GM13976 (cell line): ENCODE measurements around the gene RAB7A.

ENCODE experiments used
- DNase-seq: peaks from one replicate; pipeline ENCODE4 v3.0.0; 2012; ENCODE audit warnings: low spot score
- in situ Hi-C: fragments of 300-500 bp; cut with MboI; formaldehyde crosslinking; loops from one replicate; pipeline ENCODE4 v1.12.0; 2022; ENCODE audit warnings: low sequenced_read_pairs, mixed read lengths, inconsistent platforms; ENCODE audit not compliant: unreplicated experiment
- TF ChIP-seq, protein P1 (sequence below): IDR thresholded peaks from 2 replicates; pipeline ENCODE4 v1.5.1; 2012; ENCODE audit warnings: borderline replicate concordance, mild to moderate bottlenecking; ENCODE audit not compliant: insufficient read depth; ENCODE audit errors: extremely low read depth, missing control alignments, control extremely low read depth

The RAB7A gene

DNA sequence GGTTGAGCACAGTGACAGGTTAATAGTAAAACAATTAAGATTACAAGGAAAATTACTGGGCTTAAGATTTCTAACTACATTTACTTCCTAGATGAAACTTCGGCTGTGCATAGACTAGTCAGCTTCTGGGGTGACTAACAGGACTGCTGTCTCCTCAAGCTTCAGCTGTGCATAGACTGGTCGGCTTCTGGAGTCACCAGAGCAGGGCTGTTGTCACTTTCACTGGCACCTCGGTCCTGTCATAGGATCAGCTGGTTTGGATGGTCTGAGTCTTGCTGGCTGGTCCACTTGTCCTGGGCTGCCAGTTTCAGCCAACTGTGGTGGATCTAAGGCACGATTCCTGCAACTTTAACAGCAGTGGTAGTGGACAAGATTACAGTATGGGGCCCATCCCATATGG, 129.6 kb downstream of the RAB7A start:
- TF ChIP-seq, protein P1, sequence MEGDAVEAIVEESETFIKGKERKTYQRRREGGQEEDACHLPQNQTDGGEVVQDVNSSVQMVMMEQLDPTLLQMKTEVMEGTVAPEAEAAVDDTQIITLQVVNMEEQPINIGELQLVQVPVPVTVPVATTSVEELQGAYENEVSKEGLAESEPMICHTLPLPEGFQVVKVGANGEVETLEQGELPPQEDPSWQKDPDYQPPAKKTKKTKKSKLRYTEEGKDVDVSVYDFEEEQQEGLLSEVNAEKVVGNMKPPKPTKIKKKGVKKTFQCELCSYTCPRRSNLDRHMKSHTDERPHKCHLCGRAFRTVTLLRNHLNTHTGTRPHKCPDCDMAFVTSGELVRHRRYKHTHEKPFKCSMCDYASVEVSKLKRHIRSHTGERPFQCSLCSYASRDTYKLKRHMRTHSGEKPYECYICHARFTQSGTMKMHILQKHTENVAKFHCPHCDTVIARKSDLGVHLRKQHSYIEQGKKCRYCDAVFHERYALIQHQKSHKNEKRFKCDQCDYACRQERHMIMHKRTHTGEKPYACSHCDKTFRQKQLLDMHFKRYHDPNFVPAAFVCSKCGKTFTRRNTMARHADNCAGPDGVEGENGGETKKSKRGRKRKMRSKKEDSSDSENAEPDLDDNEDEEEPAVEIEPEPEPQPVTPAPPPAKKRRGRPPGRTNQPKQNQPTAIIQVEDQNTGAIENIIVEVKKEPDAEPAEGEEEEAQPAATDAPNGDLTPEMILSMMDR = no peak
- DNase-seq = no peak
- in situ Hi-C loops = no loop called here

DNA sequence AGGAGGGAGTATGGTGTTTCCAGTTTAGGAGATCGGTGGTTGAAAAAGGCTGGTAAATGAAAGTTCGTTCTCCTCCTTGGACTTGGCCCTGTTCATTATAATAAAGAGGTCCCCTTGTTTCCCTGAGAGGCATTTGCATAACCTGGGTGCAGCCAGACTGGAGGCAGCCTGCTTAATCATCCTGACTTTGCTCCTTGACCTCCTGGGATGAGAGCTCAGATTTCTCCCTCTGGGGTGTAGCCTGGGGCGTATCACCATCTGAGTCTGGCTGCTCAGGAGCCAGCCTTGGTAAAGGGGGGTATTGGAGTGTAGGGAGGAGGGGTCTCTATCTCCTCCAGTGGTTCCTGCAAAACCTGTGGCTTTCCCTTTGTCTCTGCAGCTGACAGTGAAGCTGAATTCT, 132.2 kb downstream of the RAB7A start:
- no peak for DNase-seq
- in situ Hi-C loops = no loop called here
- TF ChIP-seq, protein P1 = no peak

DNA sequence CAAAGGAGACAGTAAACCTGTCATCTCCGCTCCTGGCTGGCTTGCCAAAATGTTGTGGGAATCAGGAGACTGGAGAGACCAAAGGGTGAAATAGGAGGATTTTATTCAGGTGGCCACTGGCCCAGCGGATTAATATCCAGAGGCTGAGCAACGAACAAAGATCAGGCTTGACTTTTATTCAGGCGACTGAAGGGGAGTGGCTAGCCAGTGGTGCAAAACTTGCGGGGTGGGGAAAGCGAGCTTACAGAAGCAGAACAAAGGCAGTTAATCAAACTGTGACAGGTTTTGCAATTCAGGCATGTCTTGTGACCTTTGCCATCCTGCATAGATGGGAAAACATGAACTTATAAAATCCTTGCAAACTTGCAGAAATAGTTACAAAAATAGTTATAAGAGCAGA, 133.6 kb downstream of the RAB7A start:
- TF ChIP-seq, protein P1 = no peak
- in situ Hi-C loops = no loop called here
- no peak for DNase-seq

DNA sequence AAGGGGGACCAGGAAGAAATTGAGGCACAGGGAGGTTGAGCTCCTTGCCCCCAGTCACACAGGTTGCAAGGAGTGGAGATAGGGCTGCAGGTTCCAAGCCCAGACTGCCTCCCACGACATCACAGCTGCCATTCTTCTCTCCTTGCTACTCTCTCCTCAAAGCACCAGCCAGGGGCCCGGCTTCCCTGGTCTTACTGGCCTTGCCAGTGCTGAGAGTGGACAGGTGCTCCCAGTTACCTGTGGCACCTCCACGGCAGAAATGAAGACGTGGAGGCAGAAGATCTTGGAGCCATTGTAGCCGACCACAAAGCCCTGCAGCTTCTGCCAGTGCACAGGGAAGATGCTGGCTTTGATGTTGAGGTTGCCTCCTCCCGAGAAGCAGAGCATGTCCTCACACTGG, 135.5 kb downstream of the RAB7A start:
- in situ Hi-C loops = no loop called here
- TF ChIP-seq, protein P1 = no peak
- no peak for DNase-seq

DNA sequence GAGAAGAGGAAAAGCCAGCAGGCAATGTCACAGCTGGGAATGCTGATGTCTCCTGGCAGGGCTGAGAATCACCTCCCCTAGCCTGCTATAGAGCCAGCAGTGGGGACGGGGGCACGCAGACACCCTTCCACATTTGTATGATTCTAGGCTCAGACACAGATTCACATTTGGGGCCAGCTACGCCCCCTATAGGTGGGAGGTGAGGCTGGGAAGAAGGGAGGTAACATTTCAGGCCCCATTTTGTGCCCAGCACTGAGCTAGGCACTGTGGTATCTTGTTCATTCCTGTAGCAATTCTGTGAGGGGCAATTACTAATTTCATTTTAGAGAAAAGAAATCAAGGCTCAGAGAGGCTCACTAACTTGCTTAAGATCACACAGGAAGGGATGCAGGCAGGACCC, 137.6 kb downstream of the RAB7A start:
- TF ChIP-seq, protein P1 = no peak
- in situ Hi-C loops = no loop called here
- DNase-seq = no peak
